Dedifferentiated amniotic fluid mesenchymal stem cell (primary cell): ENCODE data around the gene EXOC6.

Experiments
- DNase-seq: peaks from one replicate; pipeline ENCODE4 v3.0.0-alpha.2; 2016; ENCODE audit errors: extremely low spot score

EXOC6 gene

GRCh38 chr10:93064874-93065660 lies 216.7 kb downstream of the EXOC6 start:
- no peak for DNase-seq

GRCh38 chr10:93065675-93066543 lies 217.6 kb downstream of the EXOC6 start:
- DNase-seq = no peak

GRCh38 chr10:93066544-93066913 lies 218.2 kb downstream of the EXOC6 start:
- DNase-seq = no peak

- no peak for DNase-seq
Observed at GRCh38 chr10:93067443-93068365, 219.4 kb downstream of the EXOC6 start.

- no peak for DNase-seq
Observed at GRCh38 chr10:93068411-93069244, 220.3 kb downstream of the EXOC6 start.

GRCh38 chr10:93069245-93069561 lies 220.9 kb downstream of the EXOC6 start:
- DNase-seq = no peak

GRCh38 chr10:93070378-93071176 lies 222.3 kb downstream of the EXOC6 start:
- no peak for DNase-seq

GRCh38 chr10:93071177-93071472 lies 222.8 kb downstream of the EXOC6 start:
- no peak for DNase-seq

GRCh38 chr10:93071674-93072224 lies 223.4 kb downstream of the EXOC6 start:
- no peak for DNase-seq

- no peak for DNase-seq
Observed at GRCh38 chr10:93072225-93072712, 223.9 kb downstream of the EXOC6 start.

GRCh38 chr10:93072713-93073538 lies 224.6 kb downstream of the EXOC6 start:
- DNase-seq = no peak

GRCh38 chr10:93073539-93074146 lies 225.3 kb downstream of the EXOC6 start, which contains the start of gene CYP26A1:
CYP26A1 (plus strand) TSS chr10:93073893; CDS start chr10:93073935, 42 bp downstream.
- DNase-seq = no peak

GRCh38 chr10:93074147-93074596 lies 225.9 kb downstream of the EXOC6 start:
- no peak for DNase-seq

GRCh38 chr10:93074597-93075368 lies 226.5 kb downstream of the EXOC6 start:
- DNase-seq = no peak

GRCh38 chr10:93075369-93076221 lies 227.3 kb downstream of the EXOC6 start:
- no peak for DNase-seq

- no peak for DNase-seq
Observed at GRCh38 chr10:93076871-93077270, 228.6 kb downstream of the EXOC6 start.

GRCh38 chr10:93077860-93078337 lies 229.6 kb downstream of the EXOC6 start:
- DNase-seq = no peak
